Fibroblast of villous mesenchyme (primary cell): ENCODE data around the gene WASF2. TPM values are rescaled to one million over a fixed set of nuclear protein-coding genes. Genes with fewer than 3 reads are reported as not detected.

ENCODE experiments used
- DNase-seq: peaks from one replicate; pipeline ENCODE4 v3.0.0-alpha.2; 2010; ENCODE audit warnings: low read depth
- H3K4me3 ChIP-seq: 2 replicates; pipeline ENCODE4 v1.5.1; 2011; ENCODE audit warnings: low read depth, mild to moderate bottlenecking, low read length
- CTCF ChIP-seq: IDR thresholded peaks from 2 replicates; pipeline ENCODE4 v1.5.1; 2012; ENCODE audit warnings: low read depth, mild to moderate bottlenecking, low read length; ENCODE audit not compliant: insufficient read depth
- total RNA-seq: library from RNA; depleted of rRNA; stranded (reverse); fragments of >200 nt; gene quantifications from 2 replicates; pipeline ENCODE4 v1.2.3, GENCODE V29; 2012

The WASF2 gene
- total RNA-seq, 1 donor = 16.0 TPM

- H3K4me3 ChIP-seq = no peak overlapping the region
- DNase-seq = no peak
- TF ChIP-seq CTCF = no peak
These were observed 62.6 kb downstream of the WASF2 start for GRCh38 chr1:27427329-27427728.

- H3K4me3 ChIP-seq = no peak overlapping the region
- DNase-seq = no peak
- no peak for TF ChIP-seq CTCF
These were observed 66.3 kb downstream of the WASF2 start for GRCh38 chr1:27423709-27424108.

- no peak for TF ChIP-seq CTCF
- no peak overlapping the region for H3K4me3 ChIP-seq
- peak; percentile 97 for DNase-seq
These were observed 71.4 kb downstream of the WASF2 start for GRCh38 chr1:27418326-27419185.

GRCh38 chr1:27417713-27418112 is 72.3 kb downstream of the WASF2 start:
- no peak overlapping the region for H3K4me3 ChIP-seq
- DNase-seq = no peak
- TF ChIP-seq CTCF = no peak

GRCh38 chr1:27416387-27417111 is 73.4 kb downstream of the WASF2 start:
- H3K4me3 ChIP-seq = no peak overlapping the region
- TF ChIP-seq CTCF = peak; percentile 89
- peak; percentile 83 for DNase-seq

- TF ChIP-seq CTCF = no peak
- DNase-seq = no peak
- no peak overlapping the region for H3K4me3 ChIP-seq
These were observed 75.9 kb downstream of the WASF2 start for GRCh38 chr1:27414091-27414490.
